Colon (tissue), 2 donors: Measurements from ENCODE around the gene RORB.

ENCODE experiments used
- FAIRE-seq: peaks from 2 replicates; lab custom pipeline; 2012; peaks lifted over from hg19 to GRCh38; lab: Jason Lieb, UNC
- donor health status: control.
- donor health status: control.

Gene RORB

DNA sequence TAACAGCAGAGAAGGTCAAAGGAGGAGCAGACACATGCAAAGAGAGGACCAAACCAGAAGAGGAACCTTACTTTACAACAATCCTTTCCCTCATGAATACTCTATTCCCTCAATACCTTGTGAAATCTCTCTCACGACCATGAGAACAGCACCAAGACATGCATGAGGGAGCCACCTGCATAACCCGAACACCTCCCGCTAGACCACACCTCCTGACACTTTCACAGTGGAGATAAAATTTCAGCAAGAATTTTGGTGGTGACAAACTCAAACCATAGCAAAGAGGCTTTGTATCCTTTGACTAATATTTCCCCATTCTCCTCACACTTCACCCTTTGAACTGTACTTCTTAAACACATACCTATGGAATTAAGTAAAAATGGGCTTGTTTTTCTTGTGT, 101.7 kb downstream of the RORB start:
- no peak for FAIRE-seq

DNA sequence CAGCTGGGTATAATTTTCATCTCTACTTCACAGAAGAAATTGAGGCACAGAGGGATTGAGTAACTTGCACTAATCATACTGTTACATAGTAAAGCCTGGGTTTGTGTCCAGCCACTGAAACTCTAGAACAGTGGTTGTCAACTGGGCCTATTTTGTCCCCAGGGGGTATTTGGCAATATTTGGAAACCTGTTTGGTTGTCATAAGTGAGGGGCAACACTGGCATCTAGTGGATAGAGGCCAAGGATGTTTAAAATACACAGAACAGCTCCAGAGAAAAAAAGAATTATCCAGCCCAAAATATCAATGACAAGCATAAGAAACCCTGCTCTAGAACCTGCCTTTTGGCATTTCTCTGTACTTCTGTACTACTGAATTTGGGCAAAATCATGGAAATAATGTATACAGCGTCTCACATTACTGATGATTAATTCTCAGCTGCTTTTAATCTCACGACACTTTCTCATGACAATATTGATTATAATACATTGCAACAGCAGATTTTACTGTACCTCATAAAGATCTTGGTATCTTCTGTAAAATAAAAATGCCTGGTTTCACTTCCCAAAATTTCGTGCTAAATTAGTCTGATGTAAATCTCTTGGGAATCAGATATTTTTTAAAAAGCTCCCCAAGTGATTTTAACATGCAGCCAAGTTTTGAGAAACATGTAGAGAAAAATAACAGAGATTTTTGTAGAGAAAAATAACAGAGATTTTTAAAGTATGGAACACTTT, 112.7 kb downstream of the RORB start:
- FAIRE-seq: no peak

DNA sequence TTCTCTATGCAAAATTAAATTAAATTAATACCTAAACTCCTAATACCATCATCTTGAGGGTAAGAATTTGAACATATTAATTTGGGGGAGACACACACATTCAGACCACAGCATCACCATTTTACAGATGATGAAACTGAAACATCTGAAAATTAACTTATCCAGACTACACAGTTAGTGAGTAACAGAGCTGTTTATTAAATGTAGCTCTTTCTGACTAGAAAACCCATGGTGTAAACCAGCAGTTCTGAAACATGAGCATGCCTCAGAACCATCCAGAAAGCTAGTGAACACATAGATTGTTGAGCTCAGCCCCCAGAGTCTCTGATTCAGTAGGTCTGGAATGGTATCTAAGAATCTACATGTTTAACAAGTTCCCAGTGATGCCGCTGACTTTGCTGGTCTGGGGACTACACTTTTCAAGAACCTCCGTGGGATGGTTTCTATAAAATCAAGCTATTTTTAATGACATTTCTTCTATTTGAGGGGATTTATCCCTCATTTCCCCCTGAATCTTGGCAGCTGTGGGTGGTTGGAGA, 113.5 kb downstream of the RORB start:
- no peak for FAIRE-seq

DNA sequence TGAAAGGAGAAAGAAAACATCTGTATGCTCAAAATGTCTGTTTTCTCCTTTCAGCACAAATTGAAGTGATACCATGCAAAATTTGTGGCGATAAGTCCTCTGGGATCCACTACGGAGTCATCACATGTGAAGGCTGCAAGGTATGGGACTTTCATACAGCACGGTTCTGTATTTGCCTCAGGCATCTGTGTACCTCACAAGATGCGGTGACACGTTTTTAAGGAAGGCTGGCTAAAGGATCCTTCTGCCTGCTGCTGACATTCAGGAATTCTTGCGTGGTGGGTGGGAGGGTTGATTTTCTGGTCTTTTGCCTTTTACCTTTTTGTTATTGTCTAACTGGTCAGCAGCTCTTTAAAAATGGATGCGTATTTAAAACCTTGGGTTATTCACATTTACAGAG, 133.1 kb downstream of the RORB start:
- FAIRE-seq: no peak

DNA sequence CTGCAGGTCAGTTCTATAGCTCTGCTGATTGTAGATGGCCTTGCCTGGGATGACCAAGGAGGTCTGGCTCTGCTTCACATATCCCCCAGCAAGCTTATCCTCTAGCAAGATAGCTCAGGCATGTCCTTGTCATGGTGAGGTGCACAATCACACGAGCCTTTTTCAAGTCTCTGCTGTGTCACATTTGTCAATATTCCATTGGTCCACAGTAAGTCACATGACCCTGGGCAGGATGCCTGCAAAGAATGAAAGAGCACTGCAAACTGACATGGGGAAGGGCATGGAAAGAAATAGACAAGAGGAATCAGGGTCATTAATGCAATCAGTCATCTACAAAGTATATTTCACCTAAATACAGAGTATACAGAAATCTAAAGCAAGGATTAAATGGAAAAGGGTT, 142.0 kb downstream of the RORB start:
- no peak for FAIRE-seq

DNA sequence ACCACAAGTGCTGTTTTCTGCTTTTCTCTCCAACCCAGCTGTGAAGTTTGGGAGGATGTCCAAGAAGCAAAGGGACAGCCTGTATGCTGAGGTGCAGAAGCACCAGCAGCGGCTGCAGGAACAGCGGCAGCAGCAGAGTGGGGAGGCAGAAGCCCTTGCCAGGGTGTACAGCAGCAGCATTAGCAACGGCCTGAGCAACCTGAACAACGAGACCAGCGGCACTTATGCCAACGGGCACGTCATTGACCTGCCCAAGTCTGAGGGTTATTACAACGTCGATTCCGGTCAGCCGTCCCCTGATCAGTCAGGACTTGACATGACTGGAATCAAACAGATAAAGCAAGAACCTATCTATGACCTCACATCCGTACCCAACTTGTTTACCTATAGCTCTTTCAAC, 145.2 kb downstream of the RORB start:
- FAIRE-seq: no peak

DNA sequence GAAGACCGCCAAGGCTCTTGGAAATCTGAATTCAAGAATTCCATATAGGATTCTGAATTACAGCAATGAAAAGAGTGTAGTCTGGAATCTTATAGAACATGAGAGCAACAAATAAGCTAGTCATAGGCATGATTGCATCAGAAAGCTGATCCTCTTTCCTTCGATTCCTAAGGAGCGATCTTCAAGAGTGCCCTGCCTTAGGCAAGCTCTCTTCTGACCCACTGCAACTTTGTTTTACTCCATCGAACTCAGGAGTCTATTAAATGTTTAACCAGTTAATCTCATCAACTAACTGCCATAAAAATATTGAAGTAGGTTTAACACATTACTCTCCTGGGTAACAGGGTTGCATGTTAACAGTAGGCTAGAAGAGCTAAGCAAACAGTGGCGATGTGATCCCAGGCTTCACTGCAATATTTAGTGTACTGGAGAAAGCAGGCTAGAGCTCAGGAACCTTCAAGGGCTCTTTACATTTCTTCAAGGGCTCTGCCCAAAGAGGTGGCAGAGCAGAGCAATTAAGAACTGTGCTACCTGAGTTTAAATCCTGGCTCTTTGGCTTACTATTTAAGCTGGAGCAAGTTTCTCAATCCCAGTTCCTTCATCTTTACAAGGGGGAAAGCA, 146.3 kb downstream of the RORB start:
- no peak for FAIRE-seq

DNA sequence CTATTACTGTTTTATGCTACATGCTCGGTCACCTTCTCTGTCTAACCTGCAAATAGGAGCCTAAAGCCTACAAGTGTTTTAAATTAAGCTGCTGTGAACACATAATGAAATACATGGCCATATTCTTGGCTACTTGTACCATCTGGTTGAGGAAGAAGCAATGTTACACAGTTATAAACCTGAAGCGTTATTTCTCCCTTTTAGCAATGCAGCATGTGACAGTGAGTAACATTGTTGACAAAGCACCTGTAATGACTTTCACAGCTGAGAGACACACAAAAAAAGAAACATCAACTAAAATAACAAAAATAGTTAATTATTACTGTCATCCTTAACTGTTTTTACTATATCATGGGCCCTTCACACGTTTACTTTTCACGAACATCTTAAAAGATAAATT, 146.9 kb downstream of the RORB start:
- no peak for FAIRE-seq

DNA sequence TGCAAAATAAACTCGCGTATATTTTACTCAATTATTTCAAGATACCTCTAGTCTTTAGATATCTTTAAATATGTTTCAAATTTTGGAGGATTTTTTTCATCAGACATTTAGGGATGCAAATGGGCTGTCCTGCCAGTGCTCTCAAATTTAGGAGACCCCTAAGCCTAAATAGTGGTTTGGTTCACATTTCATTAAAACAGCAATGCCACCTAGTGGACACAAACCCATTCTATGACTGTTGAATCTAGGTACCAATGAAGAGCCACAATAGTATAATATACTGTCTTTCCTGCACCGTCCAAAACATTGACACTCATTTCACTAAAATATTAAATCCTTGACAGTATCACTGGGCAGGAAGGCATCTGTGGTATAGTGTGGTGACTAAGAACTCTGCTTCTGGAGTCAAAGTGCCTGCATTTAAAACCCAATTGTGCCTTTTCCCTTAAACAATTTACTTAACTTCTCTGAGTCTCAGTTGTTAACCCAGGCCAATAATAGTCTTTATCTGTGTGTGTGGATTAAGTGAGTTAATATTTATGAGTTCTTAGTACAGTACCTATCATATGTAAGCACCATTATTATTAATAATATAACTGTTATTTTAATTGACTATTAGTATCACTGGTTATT, 148.0 kb downstream of the RORB start:
- FAIRE-seq: no peak

DNA sequence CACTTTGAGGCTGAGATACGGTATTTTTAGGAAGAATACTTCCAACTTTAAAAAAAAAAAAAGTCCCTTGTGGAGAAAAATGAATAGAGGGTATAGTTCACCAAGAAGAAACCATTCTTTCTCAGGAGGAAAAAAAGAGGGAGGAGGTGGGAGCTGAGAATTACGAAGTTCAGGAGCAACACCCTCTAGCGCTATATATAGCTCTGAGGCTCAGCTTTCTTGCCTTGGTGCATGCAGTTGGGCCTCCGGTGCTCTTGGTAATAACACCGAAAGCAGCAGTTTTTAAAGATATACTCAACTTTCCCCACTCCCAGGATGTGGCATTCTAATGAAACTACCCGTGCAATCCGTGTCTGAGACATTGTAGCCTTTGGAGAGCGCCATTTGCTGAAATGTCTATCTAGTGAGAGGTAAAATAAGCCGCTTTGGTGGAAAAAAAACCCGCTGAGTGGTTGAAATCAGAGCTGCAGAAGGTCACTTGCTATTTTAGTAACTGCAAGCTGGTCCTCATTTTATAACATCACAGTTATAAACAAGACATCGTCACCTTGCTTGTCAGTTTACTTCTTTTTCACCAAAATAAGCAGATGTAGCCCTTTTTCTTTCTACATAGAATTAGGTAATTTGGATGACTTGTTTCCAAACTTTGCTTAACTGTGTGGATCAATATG, 156.4 kb downstream of the RORB start:
- FAIRE-seq: no peak

DNA sequence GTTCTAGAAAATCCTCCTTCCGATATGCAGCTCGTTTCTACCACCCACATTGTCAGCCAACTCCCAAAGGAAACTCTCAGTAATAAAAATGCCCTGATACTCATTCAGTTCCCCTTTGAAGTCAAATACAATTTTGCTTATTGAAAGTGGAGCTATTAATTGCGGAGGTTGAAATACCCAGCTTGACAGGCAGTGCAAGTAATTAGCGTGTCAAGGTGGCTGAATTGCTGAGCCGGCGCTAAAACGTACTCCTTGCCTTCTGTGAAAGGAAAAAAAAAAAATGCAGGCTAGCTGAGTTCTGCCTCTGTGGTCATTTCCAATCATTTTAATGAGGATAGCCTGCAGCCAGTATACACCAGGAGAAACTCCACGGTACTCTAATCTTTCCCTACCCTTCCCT, 165.5 kb downstream of the RORB start:
- FAIRE-seq: no peak

DNA sequence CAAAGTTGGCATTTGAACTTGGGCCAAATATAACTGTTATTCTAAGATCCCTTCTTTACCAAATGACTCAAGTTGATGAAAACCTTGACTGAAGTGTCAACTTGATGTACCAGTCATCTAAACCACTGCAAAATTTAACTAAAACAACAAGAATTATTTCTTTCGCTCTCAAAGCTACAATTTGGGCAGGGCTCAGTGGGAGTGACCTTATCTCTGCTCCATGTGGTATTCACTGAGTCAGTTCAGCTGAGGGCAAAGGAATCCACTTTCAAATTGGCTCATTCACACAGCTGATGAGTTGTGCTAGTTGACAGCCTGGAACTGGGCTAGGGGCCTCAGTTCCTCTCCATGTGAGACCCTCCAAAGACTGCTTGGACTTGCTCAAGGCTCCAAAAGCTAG, 166.3 kb downstream of the RORB start:
- FAIRE-seq: no peak

DNA sequence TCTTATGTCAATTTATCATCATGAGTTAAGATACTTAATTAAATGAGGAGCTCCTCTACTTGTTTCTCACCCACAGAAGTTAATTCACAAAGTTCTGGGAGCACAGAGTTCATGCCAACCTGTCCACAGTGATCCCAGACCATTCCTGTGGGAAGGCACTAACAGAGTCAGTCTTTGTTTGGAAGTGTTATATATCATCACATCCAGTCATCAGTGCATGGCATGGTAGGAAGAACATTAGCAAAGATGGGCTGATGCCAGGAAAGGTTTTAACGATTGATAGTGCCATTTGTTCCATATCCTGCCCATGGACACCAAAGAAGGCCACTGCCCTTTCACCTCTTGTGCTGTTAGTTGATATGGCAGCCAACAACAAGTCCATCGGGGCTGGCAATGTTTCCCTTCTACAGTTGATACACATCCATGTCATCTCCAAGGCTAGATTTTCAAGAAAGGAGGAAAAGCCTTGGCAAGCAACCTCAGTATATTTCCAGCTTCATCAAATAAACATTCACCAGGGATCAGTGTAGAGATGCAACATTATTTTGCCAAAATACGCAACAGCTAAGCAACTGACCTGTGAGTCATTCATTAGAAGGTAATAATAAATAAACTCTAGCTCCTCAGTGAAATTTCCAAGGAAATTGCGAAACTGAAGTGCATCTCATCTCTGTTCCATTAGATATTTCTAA, 169.6 kb downstream of the RORB start:
- no peak for FAIRE-seq

DNA sequence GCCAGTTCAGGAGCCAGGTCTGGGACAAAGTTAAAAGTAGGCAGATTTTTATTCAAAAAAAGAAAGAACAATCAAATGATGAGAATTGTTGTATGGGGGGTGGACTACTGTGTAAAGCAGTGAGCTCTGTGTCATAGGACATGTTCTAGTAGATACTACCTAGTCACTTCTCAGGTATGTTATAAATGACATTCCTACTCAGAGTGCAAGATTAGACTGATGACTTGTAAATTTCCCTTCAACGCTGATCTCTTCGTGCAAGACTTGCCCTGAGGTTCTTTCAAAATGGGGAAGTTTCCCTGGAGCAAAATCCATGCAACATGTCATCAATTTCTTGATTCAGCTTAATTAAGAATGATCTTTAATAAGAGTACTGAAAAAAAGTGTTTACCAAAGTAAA, 175.1 kb downstream of the RORB start:
- no peak for FAIRE-seq

DNA sequence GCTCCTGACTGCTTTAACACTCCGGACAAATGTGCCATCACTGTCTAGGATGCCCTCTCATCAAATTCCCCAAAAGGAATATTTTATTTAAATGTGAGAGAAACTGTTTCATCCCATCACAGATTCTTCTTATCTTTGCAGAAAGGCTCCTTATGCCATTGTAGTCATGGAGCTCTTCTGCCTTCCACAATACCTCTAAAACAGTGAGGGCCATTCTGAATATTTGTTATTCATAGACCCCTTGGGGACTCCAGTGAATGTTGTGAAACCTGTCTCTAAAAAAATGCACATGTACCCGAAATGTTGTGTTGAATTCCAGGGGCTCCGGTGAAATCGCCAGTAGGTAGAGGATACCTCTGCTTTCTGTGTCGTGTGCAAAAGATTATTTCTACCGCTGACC, 176.9 kb downstream of the RORB start:
- FAIRE-seq: no peak

DNA sequence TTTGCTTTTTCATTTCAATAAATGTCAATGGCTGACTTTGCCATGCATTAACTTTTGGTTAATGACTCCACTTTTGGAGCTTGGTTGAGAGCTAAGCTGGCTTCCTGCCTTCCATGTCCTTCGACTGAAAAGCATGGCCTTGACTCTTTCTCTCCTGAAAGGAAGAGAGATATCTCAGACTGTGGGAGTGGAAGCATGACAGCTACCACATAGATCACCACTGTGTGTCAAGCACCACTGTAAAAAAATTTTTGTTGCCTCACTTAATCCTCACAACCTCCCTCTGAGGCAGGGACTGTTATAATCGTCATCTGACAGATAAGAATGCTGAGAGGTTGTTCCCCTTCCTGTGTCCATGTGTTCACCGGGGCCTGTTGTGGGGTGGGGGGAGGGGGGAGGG, 184.8 kb downstream of the RORB start:
- FAIRE-seq: no peak

DNA sequence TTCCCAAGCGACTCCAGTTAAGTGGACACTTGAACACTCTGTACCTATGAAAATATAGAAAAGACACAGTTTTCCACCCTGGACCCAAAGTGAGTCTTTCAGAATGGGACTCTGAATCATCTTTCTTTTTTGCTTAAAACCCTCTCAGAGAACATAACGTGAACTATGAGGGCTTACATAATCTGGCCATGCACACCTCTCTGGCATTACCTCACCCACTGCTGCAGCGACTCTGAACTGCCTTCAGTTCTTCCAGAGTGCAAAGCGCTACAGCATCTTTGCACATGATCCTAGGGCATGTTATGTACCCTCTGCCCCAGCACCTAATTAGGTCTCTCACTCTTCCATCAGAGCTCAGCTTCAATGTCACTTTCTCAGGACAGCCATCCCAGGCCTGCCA, 186.2 kb downstream of the RORB start:
- no peak for FAIRE-seq

DNA sequence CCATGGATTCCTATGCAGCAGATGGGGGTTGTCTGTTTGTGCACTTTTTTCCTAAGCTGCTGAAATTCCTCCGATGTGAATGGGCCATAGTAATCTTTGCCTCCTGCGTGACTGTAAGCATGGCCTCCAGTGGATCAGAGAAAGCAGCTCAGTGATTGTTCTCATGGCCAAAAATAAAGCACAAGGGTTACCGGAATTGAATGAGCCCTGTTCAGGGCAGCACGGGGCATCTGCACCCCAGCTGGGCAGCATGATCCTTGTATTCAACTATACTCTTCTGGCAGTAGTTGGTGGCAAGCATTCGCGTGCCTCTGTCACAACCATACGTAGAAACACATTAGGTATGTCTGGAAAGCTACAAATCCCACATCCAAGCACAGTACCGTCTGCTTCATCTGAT, 193.9 kb downstream of the RORB start:
- FAIRE-seq: no peak

DNA sequence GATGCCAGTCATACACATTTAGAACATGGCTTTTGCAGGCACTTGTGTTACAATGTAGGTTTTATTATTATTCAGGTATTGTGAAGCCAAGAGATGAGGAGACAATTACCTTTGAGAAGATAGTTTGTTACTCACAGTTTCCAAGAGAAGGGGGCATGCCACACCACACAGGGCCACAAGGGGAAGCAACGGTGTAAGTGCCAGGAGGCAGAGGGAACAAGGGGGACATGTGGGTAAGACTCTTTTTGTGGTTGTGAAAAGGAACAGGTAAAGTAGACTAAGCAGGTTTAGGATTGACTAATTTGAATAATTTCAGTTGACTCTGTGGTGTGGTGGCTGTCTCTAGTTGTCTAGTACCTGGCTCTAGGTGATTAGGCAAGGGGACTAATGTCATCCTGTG, 199.4 kb downstream of the RORB start:
- FAIRE-seq: no peak

DNA sequence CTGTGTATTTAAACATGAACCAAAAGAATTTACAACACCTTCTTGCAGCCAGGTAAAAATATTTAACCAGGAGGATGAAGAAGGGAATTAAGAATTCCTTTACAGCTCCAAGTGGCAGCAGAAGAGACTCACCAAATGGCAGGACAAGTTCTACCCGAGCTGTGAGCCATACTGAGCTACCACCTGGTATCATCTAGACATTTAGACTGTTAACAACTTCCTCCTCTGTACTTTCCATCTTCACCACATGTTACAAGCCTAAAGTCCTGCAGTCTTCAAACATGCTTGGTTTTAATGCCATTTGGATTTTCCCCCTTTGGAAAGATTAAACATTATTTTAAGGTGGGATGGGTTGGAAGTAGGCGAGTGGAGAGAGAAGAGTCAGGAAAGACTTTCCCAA, 200.4 kb downstream of the RORB start:
- FAIRE-seq: no peak

DNA sequence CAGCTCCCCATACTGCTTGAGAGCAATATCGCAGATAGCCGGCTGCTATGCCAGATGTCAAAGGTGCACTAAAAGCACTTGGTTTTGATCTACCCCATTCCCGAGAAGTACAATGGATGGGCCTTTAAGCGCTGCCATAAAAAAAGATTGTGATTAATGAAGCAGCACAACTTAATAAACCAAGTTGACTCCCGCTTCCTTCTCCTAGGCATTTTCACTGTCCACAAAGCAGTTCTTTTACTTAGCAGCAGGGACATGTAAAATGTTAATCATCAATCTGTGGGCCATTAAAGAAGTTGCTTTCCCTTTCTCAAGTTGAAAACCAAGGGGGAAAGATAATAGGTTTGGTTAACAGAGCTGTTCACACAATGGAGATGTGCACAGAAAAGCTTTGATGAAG, 214.2 kb downstream of the RORB start:
- FAIRE-seq: no peak

DNA sequence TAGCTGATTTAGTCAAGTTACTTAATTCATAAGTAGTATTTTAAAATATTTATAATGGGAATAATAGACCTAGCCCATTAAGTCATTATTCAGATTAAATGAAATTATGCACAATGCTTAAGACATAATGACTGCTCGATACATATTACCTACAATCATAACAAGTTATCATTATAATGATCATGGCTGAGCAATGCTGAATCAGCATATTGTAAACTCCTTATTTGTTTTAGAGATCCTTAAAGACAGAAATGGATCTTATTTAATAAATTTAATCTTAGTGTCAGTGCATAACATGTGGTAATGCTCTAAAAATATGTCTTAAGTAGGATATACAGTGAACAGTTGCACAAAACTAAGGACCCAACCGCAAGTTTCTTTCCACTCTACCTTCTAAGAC, 221.6 kb downstream of the RORB start:
- FAIRE-seq: no peak
